Measurements from ENCODE around the gene SCAMP5. TPM values are rescaled to one million over a fixed set of nuclear protein-coding genes. Genes with fewer than 3 reads are reported as not detected.

Gene SCAMP5
- total and polyA plus RNA-seq, 2 of the 13 experiments (the other 11 are each of a cell fraction or from before 2014, with no cell fraction given) = 34.3 to 49.0 TPM

GRCh38 chr15:74962219-74962618 lies 33.1 kb upstream of the SCAMP5 start:
- TF ChIP-seq ZKSCAN8 (CRISPR knock-in tag; IDR thresholded peaks at IDR 0.05; ENCODE audit: borderline replicate concordance) = peak; percentile 75; the same call in 1 of the 2 replicates
- TF ChIP-seq NR2F6 (IDR thresholded peaks at IDR 0.05) = no peak
- TF ChIP-seq NR2F6 (CRISPR knock-in tag; IDR thresholded peaks at IDR 0.05) = no peak
- TF ChIP-seq ZNF441 (CRISPR knock-in tag; IDR thresholded peaks at IDR 0.05; ENCODE audit: borderline replicate concordance) = peak; percentile 29; the same call in 1 of the 2 replicates
- 7% methylated on average over 8 of the region's 8 CpGs for WGBS (ENCODE audit: low lambda C conversion rate)
- ATAC-seq = no peak
- in situ Hi-C loops (cut with HindIII; ENCODE audit: extremely low pct_ligation_motif_present, low pct_unique_long_range_greater_than_20kb) (no loop called here), intact Hi-C loops (cut with micrococcal nuclease; ENCODE audit: unreplicated experiment) (no loop called here)
- Histone ChIP-seq H3K27ac (ENCODE audit: extremely low read length, insufficient read depth, low read length) (no peak overlapping the region), H3K36me3 (replicated peaks in 1 of 2; ENCODE audit: control insufficient read depth in 1 of 2, insufficient read depth in 2 of 2, low read length in 2 of 2) (no peaks in the 10 kb centered on the region), H3K9ac (ENCODE audit: insufficient read depth, low read depth, low read length) (no peak overlapping the region), H3K4me2 (ENCODE audit: low read depth, low read length) (no peak overlapping the region), H2AFZ (ENCODE audit: low read length) (no peak overlapping the region), H3K27me3 (ENCODE audit: control insufficient read depth in 1 of 2, insufficient read depth in 2 of 2, low read length in 2 of 2) (peaks cover 5 to 48% of the 10 kb centered on the region in 2 experiments; a peak in 4 of 5 replicates), H3K4me3 (replicated peaks in 1 of 3; ENCODE audit: insufficient read depth in 1 of 3, low read depth in 2 of 3, low read length in 3 of 3) (no peak overlapping the region), H4K20me1 (ENCODE audit: insufficient read depth, low read length) (no peaks in the 10 kb centered on the region), H3K4me1 (ENCODE audit: insufficient read depth, low read length) (peaks cover 25% of the 10 kb centered on the region), H3K9me3 (ENCODE audit: low read length) (no peaks in the 10 kb centered on the region), H3K79me2 (ENCODE audit: insufficient read depth, low read length) (no peaks in the 10 kb centered on the region)
- ChIA-PET POLR2A (no interaction called here), CTCF (ENCODE audit: low intra/inter-chr PET ratio, low total read pairs) (no interaction called here)
- no peak for DNase-seq (ENCODE audit: low spot score)
- BruUV-seq (replicated peaks) = no TSS peak
- FAIRE-seq = no peak

DNA sequence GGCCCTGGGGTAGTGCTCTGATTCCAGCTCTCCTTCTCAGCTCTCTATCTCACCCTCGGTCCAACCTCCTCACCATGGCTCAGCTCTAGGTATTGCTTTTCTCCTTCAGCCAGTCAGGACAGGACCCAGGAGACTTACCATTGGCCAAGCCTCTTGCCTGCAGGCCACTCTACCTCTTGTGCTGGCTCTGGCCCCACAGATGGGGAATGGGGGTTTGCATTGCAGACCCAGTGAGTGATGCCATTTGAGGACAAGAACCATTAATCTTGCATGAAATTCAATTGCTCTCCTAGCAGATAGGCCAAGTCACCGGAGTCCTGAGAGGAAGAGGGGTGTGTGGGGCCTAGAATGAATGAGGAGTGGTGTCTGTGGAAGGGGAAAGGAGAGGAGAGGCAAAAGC lies 32.7 kb upstream of the SCAMP5 start:
- Histone ChIP-seq H3K27ac (ENCODE audit: extremely low read length, insufficient read depth, low read length) (no peak overlapping the region), H3K36me3 (replicated peaks in 1 of 2; ENCODE audit: control insufficient read depth in 1 of 2, insufficient read depth in 2 of 2, low read length in 2 of 2) (no peaks in the 10 kb centered on the region), H2AFZ (ENCODE audit: low read length) (no peak overlapping the region), H4K20me1 (ENCODE audit: insufficient read depth, low read length) (no peaks in the 10 kb centered on the region), H3K79me2 (ENCODE audit: insufficient read depth, low read length) (no peaks in the 10 kb centered on the region), H3K4me1 (ENCODE audit: insufficient read depth, low read length) (peaks cover 21% of the 10 kb centered on the region), H3K4me2 (ENCODE audit: low read depth, low read length) (no peak overlapping the region), H3K9ac (ENCODE audit: insufficient read depth, low read depth, low read length) (no peak overlapping the region), H3K27me3 (ENCODE audit: control insufficient read depth in 1 of 2, insufficient read depth in 2 of 2, low read length in 2 of 2) (peaks cover 5 to 44% of the 10 kb centered on the region in 2 experiments; a peak in 4 of 5 replicates), H3K4me3 (replicated peaks in 1 of 3; ENCODE audit: insufficient read depth in 1 of 3, low read depth in 2 of 3, low read length in 3 of 3) (no peak overlapping the region), H3K9me3 (ENCODE audit: low read length) (no peaks in the 10 kb centered on the region)
- intact Hi-C loops (cut with micrococcal nuclease; ENCODE audit: unreplicated experiment) (no loop called here), in situ Hi-C loops (cut with HindIII; ENCODE audit: extremely low pct_ligation_motif_present, low pct_unique_long_range_greater_than_20kb) (no loop called here)
- ATAC-seq = no peak
- DNase-seq (ENCODE audit: low spot score) = no peak
- no peak for FAIRE-seq
- ChIA-PET CTCF (ENCODE audit: low intra/inter-chr PET ratio, low total read pairs) (no interaction called here), POLR2A (no interaction called here)
- no TSS peak for BruUV-seq (replicated peaks)
- WGBS (ENCODE audit: low lambda C conversion rate) = 39% methylated on average over 2 of the region's 2 CpGs
- TF ChIP-seq ZNF253 (CRISPR knock-in tag; IDR thresholded peaks at IDR 0.05; ENCODE audit: borderline replicate concordance) (no peak), ZBTB43 (CRISPR knock-in tag; conservative IDR thresholded peaks at IDR 0.05) (no peak), CERS6 (CRISPR knock-in tag; IDR thresholded peaks at IDR 0.05) (no peak), ELF4 (CRISPR knock-in tag; IDR thresholded peaks at IDR 0.05; ENCODE audit: borderline replicate concordance) (no peak), THAP9 (CRISPR knock-in tag; IDR thresholded peaks at IDR 0.05; ENCODE audit: borderline replicate concordance) (no peak), ARHGAP35 (CRISPR knock-in tag; IDR thresholded peaks at IDR 0.05; ENCODE audit: borderline replicate concordance) (no peak), CBX5 (CRISPR knock-in tag; IDR thresholded peaks at IDR 0.05; ENCODE audit: borderline replicate concordance) (no peak)
- TF ChIP-seq, protein P1, sequence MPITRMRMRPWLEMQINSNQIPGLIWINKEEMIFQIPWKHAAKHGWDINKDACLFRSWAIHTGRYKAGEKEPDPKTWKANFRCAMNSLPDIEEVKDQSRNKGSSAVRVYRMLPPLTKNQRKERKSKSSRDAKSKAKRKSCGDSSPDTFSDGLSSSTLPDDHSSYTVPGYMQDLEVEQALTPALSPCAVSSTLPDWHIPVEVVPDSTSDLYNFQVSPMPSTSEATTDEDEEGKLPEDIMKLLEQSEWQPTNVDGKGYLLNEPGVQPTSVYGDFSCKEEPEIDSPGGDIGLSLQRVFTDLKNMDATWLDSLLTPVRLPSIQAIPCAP (CRISPR knock-in tag; IDR thresholded peaks at IDR 0.05; ENCODE audit: low read depth) = no peak

All from HepG2 (cell line).